Rectal smooth muscle tissue (tissue), 1 donor: ENCODE results near the gene ITPR2.

ENCODE experiments used
- H3K27ac ChIP-seq: one replicate; pipeline ENCODE4 v1.7.0; 2013; ENCODE audit warnings: low read depth, low read length, inconsistent platforms
- H3K27me3 ChIP-seq: one replicate; pipeline ENCODE4 v1.7.0; 2013; ENCODE audit warnings: low read length; ENCODE audit not compliant: control insufficient read depth, insufficient read depth
- H3K36me3 ChIP-seq: one replicate; pipeline ENCODE4 v1.7.0; 2013; ENCODE audit warnings: low read length; ENCODE audit not compliant: control insufficient read depth, insufficient read depth
- H3K4me1 ChIP-seq: one replicate; pipeline ENCODE4 v1.7.0; 2013; ENCODE audit warnings: low read length; ENCODE audit not compliant: control insufficient read depth, insufficient read depth
- H3K4me3 ChIP-seq: one replicate; pipeline ENCODE4 v1.7.0; 2013; ENCODE audit warnings: low read length
- H3K9ac ChIP-seq: one replicate; pipeline ENCODE4 v1.7.0; 2013; ENCODE audit warnings: low read length

Gene ITPR2

DNA sequence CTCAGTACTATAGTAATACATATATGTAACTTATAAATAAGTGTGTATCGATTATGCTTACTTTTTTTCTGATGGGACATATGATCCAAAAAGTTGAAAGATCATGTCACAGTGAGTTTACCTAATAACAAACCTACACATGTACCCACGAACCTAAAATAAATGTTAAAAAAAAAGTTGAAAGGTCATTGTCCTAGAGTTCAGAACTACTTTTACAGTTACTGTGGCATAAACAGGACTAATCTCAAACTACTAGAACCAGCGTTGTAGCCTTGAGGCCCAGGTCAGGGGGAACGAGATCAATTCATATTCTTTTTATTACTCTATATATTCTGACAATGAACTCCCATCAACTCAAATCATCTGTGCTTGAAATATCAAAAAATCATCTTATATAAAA is 81.8 kb downstream of the ITPR2 start:
- H3K27ac ChIP-seq: no peak overlapping the region
- H3K9ac ChIP-seq: no peak overlapping the region
- H3K27me3 ChIP-seq: no peaks in the 10 kb centered on the region
- H3K36me3 ChIP-seq: no peaks in the 10 kb centered on the region
- peaks cover 8% of the 10 kb centered on the region for H3K4me1 ChIP-seq
- no peak overlapping the region for H3K4me3 ChIP-seq

DNA sequence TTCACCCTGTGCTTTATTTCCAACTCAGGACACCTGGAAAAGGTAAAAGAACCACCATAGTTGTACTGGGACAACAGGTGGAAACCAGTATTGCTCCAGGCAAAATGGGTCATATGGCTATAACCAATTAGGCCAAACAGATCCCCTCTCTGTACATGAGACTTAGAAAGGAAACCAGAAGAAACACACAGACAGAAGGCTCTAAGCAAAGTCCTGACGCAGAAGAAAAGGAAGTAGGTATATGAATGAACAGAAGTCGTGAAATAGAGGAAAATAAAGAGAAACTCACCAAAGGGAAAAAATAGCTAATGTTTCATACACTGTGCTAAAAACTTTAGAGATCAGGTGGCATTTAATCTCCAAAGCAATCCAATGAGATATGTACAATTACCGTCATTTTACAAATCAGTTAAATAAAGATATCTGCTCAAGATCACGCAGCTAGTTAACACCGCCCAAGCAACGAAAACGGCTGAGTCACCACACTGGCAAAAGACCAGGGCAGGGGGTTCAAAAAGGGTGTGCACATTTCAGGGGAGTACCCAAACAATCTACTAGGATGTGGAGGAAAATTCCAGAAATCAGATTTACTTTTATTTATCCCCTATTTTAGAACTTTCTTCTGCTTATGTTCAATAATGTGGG is 82.3 kb downstream of the ITPR2 start:
- H3K36me3 ChIP-seq: no peaks in the 10 kb centered on the region
- no peak overlapping the region for H3K4me3 ChIP-seq
- no peaks in the 10 kb centered on the region for H3K27me3 ChIP-seq
- H3K27ac ChIP-seq: no peak overlapping the region
- no peak overlapping the region for H3K9ac ChIP-seq
- H3K4me1 ChIP-seq: peaks cover 13% of the 10 kb centered on the region

DNA sequence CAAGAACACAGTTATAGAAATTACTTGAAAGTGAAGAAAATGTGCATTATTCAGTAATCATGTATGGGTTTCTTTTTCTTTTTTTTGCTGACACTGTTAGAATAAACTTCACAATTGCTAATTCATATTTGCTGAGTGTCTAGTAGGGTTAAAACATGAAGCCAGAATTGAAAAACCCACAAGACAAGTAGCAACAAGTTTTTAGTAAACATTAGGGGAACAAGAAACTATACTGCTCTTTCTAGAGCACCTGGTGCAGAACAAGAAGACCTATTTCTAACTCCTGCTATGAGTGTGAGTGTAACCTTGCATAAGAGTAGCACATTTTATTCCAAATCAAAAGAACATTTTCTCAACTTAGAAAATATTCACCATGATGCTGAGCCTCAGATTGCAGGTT is 83.2 kb downstream of the ITPR2 start:
- Histone ChIP-seq H3K4me1 (peaks cover 19% of the 10 kb centered on the region), H3K9ac (no peak overlapping the region), H3K36me3 (no peaks in the 10 kb centered on the region), H3K4me3 (no peak overlapping the region), H3K27ac (no peak overlapping the region), H3K27me3 (no peaks in the 10 kb centered on the region)

DNA sequence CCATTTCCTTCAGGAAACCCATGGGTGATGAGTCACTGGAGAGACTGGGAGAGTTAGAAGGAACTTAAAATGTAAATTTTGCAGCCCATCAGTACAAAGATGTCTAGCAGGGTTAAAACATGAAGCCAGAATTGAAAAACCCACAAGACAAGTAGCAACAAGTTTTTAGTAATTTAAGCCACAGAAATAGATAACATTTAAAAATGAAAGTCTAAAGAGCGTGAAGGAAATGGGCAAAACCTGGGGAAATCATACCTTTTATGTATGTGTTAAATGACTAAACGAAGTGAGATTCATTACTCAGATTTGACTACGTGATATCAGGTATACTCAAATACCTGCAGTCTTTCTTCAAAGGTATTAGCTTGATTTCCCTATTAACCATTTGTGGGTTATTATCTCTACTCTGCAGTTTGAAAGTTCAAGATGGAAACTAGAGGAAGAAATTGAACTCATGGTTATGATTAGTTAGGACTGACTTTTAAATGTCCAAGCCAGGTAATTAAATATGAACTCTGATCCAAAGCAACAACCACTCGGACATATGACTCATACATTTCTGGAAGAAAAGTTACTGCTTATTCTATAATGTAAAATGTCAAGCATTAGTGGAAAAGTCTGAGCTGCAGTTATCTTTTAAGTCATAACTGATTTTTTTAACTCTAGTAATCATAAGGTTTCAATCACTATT is 84.1 kb downstream of the ITPR2 start:
- Histone ChIP-seq H3K27ac (no peak overlapping the region), H3K27me3 (no peaks in the 10 kb centered on the region)

DNA sequence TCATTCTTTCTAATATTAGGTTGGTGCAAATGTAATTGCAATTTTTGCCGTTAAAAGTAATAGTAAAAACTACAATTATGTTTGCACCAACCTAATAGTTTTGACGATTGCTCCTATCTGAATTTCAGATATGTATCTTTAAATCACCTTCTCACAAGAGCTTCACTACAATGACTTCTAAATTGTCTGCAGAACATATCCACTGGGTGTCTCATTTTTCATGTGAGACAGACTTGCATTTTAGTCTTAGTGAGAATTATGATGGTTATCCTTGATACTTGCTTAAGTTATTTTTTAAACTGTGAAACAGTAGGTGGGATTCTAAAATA is 84.6 kb downstream of the ITPR2 start:
- no peak overlapping the region for H3K4me3 ChIP-seq
- H3K27ac ChIP-seq: no peak overlapping the region
- H3K36me3 ChIP-seq: no peaks in the 10 kb centered on the region
- no peak overlapping the region for H3K9ac ChIP-seq
- H3K4me1 ChIP-seq: peaks cover 19% of the 10 kb centered on the region
- no peaks in the 10 kb centered on the region for H3K27me3 ChIP-seq

More for the DNA sequence above, 84.1 kb downstream of the ITPR2 start:
- no peak overlapping the region for H3K9ac ChIP-seq
- peaks cover 19% of the 10 kb centered on the region for H3K4me1 ChIP-seq
- no peak overlapping the region for H3K4me3 ChIP-seq
- H3K36me3 ChIP-seq: no peaks in the 10 kb centered on the region

DNA sequence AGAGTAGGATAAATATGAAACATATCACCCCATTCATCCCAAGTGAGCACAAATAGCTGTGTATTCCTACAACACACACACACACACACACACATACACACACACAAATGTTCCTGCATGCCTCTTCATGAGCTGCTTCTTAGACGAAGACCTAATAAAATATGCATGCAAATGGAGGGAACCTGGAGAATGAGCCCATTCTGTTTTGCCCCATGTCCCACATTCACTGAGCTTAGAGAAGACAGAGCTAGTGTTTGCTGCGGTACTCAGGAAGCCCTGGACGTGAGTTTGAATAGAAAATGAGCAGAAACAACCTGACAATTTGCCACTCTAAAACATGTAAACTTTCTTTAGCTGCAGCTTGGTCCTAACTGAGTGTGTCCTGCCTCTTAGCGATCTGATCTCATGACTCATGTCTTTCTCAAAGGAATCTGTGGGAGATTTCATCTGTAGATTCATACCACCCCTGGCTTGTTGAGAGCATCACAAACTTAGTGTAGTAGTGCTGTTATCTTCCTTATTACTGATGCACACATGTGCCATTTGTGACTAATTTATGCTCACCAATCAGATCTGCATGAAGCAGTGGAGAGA is 86.8 kb downstream of the ITPR2 start:
- peak overlapping the region; percentile 73 for H3K27ac ChIP-seq
- H3K4me3 ChIP-seq: no peak overlapping the region
- H3K27me3 ChIP-seq: no peaks in the 10 kb centered on the region
- H3K36me3 ChIP-seq: no peaks in the 10 kb centered on the region
- H3K9ac ChIP-seq: no peak overlapping the region
- peaks cover 23% of the 10 kb centered on the region for H3K4me1 ChIP-seq

DNA sequence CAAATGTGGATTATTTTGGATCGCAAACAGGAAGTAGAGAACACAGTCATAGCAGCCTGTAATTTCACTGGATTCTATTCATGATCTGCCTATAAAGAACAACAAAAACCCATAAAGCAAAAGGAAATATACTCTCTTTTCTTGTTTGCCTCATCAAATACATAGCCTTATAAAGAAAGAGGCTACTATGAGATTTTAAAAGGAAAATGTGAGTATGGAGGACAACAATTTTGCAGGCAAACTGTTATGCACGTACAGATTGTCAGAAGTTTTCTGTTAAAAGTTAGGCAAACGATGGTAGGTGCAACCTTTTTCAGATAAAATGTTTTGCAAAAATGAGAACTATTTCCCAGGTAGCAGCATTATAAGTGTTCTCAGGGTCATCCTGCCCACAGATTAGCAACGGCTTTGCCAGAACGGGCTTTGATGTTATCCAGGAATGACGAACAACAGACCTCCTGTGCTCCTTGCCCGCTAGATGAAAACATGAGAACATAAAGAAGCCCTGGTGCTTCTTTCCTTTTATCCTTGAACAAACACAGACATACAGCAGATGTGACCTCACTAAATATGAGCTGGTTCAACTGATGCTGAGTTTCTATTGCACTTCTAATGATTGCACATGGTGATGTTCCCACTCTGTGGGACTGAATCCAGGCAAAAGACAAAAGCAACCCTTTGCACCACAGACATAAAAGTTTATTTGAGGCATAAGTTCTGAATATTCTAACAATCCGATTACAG is 88.1 kb downstream of the ITPR2 start:
- Histone ChIP-seq H3K4me3 (no peak overlapping the region), H3K9ac (no peak overlapping the region), H3K4me1 (peaks cover 29% of the 10 kb centered on the region), H3K27ac (peak overlapping the region; percentile 73), H3K27me3 (no peaks in the 10 kb centered on the region), H3K36me3 (no peaks in the 10 kb centered on the region)

DNA sequence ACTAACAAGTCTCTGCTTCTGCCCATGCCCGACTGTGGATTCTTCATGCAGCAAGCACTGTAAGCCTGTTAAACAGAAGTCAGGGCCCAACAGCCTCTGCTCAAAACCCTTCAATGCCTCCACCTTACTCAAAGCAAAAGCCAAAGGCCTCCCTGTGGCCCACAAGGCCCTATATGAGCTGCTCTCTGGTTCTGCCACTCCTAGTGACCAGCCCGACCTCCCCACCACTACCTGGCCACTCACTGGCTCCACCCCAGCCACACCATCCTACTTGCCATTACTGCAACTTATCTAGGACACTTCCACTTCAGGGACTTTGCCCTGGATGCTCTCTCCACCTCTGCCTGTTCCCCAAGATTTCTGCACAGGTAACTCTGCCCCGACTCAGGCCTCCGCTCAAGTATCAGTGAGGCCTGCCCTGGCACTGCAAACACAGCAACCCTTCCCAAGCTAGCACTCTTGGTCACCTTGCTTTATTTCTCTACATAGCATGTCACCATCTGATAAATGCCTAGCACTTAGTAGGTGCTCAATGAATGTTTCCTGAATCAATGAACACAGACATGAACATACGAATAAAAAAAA is 88.9 kb downstream of the ITPR2 start:
- Histone ChIP-seq H3K4me1 (peaks cover 29% of the 10 kb centered on the region), H3K27ac (peak overlapping the region; percentile 49), H3K9ac (no peak overlapping the region), H3K36me3 (no peaks in the 10 kb centered on the region), H3K27me3 (no peaks in the 10 kb centered on the region), H3K4me3 (no peak overlapping the region)

DNA sequence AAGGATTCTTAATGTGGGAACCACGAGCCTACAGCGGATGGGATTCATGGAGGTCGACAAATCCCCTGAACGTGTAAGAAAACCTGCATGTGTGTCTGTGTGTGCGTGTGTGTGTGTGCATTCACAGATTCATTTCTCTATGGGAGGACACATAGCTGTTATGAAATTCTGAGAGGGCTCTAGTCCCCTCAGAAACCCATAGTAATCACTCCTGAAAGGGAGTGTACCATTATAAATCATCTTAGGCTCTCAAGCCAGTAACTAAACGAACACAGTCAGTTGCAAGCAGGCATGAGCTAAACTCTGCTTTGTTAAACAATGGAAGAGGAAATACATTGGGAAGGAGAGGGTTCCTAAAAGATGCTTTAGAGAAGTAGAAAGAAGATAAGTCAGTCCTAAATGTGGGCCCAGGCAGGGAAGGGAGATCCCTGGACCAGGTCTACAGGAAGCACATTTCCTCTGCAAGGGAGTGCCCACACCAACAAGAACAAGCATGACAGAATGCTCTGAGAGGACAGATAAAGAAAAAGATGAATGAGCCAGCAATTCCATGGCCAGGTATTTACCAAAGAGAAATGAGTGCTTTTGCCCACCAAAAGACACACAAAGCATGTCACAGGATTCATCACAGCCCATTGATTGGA is 91.3 kb downstream of the ITPR2 start:
- Histone ChIP-seq H3K36me3 (no peaks in the 10 kb centered on the region), H3K4me1 (peaks cover 27% of the 10 kb centered on the region), H3K4me3 (no peak overlapping the region), H3K9ac (no peak overlapping the region), H3K27me3 (no peaks in the 10 kb centered on the region), H3K27ac (peak overlapping the region; percentile 75)

DNA sequence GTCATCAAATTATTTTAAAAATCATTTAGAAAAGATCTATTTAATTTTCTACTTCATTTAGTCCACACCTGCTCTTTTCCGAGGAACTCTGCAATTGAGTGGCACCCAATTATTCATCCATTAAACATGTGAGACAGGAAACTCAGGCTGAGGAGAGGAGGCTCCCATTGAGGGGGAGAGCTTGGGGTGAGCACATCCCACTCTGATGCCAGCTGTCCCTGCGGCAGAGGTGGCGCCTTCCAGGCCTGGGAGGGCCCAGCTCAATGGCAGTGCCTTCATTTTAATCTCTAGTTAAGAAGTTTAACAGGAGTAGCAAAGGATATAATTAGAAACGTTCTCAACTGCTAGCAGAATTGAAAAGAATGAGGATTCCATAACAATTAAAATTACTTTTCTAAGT is 92.0 kb downstream of the ITPR2 start:
- Histone ChIP-seq H3K4me1 (peaks cover 21% of the 10 kb centered on the region), H3K27me3 (no peaks in the 10 kb centered on the region), H3K4me3 (no peak overlapping the region), H3K36me3 (no peaks in the 10 kb centered on the region), H3K27ac (peak overlapping the region; percentile 75), H3K9ac (no peak overlapping the region)

DNA sequence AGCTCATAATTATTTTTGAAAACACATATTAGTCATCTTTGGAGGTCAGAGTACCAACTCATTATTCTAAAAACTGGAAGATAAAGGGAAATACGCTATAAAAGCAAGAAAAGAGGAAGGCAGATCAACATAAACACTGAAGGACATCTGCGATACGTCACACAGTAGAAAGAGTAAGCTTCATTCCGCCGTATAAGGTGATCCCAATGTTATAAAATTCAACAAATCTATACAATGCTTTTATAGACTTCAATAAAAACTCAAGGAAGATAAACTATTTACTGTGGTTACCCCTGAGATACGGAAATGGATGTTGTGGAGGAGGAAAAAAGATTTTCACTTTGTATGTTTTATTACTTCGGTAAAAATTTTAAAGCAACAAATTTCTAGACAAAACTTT is 92.6 kb downstream of the ITPR2 start:
- no peak overlapping the region for H3K9ac ChIP-seq
- no peak overlapping the region for H3K4me3 ChIP-seq
- peak overlapping the region; percentile 75 for H3K27ac ChIP-seq
- no peaks in the 10 kb centered on the region for H3K36me3 ChIP-seq
- H3K27me3 ChIP-seq: no peaks in the 10 kb centered on the region
- H3K4me1 ChIP-seq: peaks cover 15% of the 10 kb centered on the region

DNA sequence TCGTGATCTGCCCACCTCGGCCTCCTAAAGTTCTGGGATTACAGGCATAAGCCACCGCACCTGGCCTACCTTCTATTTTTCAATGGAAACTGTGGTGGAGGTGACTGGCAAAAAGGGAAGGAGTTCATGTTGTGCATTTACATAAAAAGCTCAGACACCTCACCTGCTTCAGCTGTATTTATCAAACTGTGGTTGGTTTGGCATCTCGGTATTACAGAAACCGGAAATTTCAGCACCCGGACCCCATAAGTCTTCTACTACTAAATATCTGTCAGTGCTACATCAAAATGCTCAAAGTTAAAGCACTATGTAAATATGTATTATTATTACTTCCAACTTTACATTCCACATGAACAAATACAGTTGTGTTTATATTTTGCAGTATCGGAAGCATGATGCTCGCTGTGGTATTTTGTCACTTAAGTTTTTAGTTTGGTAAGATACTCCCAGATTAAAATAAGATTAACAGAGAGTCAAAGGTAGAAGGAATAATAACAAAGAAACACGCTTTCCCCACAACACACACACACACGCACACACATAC is 95.4 kb downstream of the ITPR2 start:
- no peak overlapping the region for H3K4me3 ChIP-seq
- no peaks in the 10 kb centered on the region for H3K36me3 ChIP-seq
- peaks cover 15% of the 10 kb centered on the region for H3K4me1 ChIP-seq
- H3K9ac ChIP-seq: no peak overlapping the region
- H3K27ac ChIP-seq: no peak overlapping the region
- no peaks in the 10 kb centered on the region for H3K27me3 ChIP-seq
